GM19238 (cell line): Measurements from ENCODE around the gene PUM2.
"Not testable (repeated sequence)": the region's sequence is repeated elsewhere in the genome, so short reads cannot be mapped to it uniquely, and the experiment has no call there.

Experiments used
- DNase-seq: peaks from one replicate; pipeline ENCODE4 v3.0.0; 2011; ENCODE audit warnings: low spot score; ENCODE audit not compliant: insufficient read length

PUM2 gene

GRCh38 chr2:20369366-20369765 lies 18.7 kb upstream of the PUM2 start:
- DNase-seq, result no peak

DNA sequence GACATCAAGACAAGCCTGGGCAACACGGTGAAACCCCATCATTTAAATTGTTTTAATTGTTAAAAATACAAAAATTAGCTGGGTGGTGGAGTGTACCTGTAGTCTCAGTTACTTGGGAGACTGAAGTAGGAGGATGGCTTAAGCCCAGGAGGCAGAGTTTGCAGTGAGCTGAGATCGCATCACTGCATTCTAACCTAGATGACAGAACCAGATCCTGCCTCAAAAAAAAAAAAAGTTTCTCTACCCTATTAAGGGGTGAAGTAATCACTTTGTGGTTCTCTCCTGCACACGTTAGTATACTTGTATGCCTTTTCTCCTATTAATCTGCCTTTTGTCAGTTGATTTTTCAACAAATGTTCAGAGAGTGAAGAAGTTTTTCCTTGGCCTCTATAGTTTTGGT lies 18.1 kb upstream of the PUM2 start:
- DNase-seq, result no peak

DNA sequence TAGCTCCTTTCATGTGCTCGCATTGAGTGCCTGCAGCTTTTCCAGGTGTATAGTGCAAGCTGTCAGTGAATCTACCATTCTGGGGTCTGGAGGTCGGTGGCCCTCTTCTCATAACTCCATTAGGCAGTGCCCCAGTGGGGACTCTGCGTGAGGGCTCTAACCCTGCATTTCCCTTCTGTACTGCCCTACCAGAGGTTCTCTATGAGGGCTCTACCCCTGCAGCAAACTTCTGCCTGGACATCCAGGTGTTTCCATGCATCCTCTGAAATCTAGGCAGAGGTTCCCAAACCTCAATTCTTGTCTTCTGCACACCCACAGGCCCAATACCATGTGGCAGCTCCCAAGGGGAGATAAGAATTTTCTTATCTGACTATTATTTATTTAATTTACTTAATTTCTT lies 17.3 kb upstream of the PUM2 start:
- DNase-seq, result not testable (repeated sequence)

GRCh38 chr2:20366672-20367116 lies 16.1 kb upstream of the PUM2 start:
- no peak for DNase-seq

DNA sequence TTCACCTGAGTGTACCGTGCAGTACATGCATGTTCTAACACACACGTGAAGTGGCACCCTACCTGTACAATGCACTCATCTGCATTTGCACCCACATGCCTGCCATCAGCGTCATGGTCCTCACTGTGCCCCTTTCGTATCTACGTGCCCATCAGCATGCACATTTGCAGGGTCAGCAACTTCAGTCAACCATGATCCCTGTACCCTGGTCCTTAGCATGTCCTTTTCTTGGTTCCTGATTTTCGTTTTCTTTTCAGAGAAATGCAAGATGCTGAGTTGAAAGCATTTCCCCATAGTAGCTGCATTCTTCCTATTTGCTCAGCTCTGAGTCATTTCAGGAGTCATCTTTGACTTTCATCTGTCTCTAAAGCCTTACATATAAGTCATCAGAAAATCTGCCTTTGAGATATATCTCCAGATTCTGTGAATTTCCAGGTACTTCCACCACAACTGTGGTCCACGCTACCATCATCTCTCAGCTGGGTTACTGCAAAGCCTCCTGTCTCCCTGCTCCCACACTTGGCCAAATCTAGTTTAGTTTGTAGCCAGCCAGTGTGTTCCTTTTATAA lies 14.7 kb upstream of the PUM2 start:
- peak; percentile 40 for DNase-seq

GRCh38 chr2:20363578-20363977 lies 12.9 kb upstream of the PUM2 start:
- no peak for DNase-seq

GRCh38 chr2:20362701-20363435 lies 12.2 kb upstream of the PUM2 start:
- DNase-seq, result no peak

DNA sequence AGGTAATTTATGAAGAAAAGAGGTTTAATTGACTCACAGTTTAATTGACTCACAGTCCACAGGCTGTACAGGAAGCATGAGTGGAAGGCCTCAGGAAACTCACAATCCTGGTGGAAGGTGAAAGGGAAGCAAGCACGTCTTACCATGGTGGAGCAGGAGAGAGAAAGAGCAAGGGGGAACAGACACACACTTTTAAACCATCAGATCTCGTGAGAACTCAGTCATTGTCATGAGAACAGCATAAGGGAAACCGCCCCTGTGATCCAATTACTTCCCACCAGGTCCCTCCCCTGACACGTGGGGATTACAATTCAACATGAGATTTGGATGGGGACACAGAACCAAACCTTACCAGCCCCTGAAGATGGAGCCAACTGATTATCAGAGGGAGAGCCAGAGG lies 11.2 kb upstream of the PUM2 start:
- DNase-seq, result no peak

GRCh38 chr2:20359096-20359495 lies 8.5 kb upstream of the PUM2 start:
- no peak for DNase-seq

GRCh38 chr2:20357638-20358389 lies 7.2 kb upstream of the PUM2 start:
- no peak for DNase-seq

- DNase-seq, result no peak
Measured at GRCh38 chr2:20356042-20356441, 5.4 kb upstream of the PUM2 start.

DNA sequence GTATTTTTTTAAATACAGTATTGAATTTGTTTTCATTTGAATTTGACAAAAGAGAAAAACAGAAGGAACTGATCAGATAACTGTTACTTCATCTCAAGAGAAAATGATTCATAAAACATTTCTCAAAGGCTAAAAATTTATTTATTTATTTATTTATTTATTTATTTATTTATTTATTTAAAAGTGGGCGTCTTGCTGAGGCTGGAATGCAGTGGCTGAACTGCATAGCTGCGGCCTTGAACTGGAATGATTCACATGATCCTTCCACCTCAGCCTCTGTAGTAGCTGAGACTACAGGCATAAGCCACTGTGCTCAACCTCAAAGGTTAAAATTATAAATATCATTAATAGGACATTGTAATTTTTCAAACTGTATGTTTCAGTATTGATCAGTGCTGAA lies 4.5 kb upstream of the PUM2 start:
- DNase-seq, result no peak

DNA sequence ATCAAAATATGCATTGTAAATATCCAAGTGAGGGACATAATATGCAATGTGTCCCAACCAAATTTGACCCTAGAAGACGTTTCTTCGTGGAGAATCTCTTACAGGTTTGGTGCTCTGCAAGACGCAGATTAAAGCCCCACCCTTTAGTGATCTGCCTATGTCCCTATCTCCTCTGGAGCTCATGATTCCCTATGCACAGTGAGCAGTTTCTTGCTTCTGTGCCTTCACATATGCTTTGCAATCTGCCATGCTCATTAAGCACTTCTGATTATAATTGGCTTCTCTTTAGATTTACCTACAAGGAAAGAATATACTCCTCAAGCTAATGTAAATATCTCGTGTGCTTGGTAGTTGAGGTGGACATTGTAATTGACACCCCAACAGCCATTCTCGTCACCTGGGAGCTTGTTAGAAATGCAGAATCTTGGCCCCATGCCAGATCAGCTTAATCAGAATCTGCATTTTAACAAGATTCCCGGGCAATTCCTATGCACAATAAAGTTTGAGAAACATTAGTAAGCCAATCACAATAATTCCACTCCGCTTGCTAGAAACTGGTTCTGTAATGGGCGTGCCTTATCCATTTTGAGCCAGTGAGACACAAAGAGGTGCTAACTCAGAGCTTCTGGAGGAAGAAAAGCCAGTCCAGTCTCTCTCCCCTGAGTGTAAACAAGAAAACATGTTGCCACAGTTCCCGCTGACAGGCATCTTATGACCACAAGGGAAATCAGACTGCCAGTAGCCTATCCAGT lies 2.8 kb upstream of the PUM2 start:
- DNase-seq, result no peak

DNA sequence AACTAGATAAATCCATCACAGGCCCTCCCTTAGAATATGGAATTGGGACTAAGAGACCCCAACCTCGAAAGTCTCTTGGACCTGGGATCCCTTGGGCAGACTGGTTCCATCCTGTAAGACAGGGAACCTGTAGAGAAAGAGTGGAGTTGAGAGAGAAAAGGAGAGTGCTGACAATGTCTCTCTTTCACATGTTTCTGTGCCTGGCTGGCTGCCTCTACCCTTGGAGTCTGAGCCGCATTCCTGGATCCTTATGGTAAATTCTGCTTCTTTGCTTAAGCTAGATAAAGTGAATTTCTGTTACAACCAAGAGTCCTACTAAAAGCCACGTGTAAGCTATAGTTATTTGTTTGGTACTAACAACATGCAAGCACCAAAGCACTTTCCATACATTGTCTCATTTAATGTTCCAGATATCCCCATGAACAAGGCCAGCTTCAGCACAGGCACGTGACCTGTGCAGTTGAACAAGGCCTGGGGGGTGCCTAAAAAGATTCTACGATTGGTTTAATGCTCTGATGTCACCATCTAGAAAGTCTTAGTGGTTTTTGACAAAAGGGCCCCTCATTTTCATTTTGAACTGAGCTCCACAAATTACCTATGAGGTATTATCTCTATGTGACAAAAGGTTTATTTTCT lies 2.1 kb upstream of the PUM2 start:
- DNase-seq, result no peak

DNA sequence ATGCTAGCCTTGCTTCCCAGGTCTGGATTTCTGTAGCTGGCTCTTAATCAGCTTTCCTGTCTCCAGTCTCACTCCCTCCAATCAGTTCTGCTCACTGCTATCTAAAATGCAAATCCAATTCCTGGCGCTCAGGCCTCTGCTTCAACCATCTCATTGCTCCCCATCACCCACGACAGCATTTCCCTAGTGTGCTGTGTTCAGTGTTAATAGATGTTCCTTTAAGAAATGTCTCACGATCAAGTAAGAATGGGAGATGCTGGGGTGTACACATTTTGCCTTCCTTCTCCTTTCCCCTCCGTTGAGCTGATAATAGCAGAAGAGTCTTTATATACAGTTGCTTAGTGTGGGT lies 1.6 kb upstream of the PUM2 start:
- DNase-seq, result no peak

DNA sequence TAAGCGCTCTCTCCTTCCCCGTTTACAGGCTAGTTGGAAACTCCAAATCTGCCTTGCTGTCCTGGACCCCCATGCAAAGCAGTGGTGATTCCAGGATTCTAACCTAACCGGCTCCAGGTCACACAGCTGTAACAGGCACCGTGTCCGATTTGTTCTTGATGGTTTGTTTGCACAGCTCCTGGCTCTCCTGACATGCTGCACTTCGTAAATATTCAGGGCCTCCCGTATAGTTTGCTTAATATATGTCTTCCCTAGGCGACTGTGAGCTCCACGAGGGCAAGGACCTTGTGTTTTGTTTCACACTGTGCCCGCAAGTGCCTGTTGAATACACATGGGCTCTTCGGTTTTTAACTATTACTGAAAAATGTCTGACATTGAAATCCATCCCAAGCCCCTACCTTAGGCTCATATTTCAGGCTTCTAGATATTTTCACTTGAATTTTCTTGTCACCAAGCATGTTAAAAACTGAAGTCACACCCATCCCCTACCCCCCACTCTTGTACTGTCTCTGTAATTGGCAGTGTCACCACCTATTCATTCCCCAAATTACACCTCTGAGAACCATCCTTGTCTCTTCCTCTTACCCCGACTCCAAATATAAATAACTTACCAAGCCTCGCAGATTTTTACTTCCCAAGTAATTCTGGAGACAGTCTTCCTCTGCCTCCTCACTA lies 1.0 kb upstream of the PUM2 start:
- DNase-seq, result no peak

DNA sequence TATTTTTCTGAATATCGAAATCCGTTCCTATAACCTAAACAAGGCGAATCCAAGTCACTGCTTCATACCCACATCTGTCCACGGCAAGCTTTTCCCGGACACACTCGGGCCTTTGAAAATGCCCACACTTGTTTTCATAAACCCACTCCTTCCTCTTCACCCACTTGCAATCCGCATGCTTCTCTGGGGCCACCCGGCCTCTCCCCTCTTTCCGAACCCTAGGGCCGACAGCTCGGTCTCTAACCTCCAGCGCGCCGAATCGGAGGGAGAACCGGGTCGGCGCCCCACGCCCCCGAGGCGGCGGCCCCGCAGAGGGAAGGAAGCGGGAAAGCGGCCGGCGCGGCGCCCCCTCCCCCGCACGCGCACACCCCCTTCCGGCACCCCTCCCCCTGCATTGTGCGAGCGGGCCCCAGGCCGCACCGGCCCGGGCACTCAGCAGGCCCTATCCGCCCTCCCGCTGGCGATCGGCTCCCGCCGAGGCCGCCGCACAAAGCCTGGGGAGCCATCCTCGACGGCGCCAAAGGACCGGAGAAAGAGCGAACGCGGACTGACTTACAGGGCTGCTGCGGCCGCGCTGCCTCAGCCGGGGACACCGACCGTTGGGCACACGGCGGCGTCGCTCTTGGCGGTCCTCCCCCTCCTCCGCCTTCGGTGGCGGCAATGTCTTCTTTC lies 467 bp downstream of the PUM2 start:
- DNase-seq, result peak; percentile 42

DNA sequence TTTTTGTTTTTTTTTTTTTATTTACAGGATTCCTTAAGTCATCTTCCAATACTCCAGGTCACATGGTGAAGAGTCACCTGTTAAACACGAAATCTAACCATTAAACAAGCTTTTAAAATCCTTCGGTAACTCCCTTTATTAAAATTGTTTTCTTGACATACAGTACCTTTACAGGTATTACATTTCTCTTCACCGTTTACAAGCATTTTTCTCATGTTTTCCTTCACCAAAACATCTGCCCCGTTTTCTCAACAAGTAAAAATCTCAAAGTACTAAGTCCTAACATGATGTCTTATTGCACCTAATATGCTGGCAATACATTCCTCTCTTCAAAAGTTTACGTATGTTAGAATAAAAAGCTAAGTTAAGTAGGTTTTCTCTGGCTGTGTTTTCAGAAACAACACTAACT lies 1.1 kb downstream of the PUM2 start:
- no peak for DNase-seq

- DNase-seq, result no peak
Measured at GRCh38 chr2:20348542-20348941, 2.1 kb downstream of the PUM2 start.
